ENCODE data around the gene TYW1. TPM values are rescaled to one million over a fixed set of nuclear protein-coding genes. Genes with fewer than 3 reads are reported as not detected.
"Not testable (repeated sequence)": the region's sequence is repeated elsewhere in the genome, so short reads cannot be mapped to it uniquely, and the experiment has no call there.

The TYW1 gene
- total RNA-seq, 1 experiment from 2014 or later: 13.4 TPM

- H3K4me2 ChIP-seq; H3K4me1 ChIP-seq (replicated peaks; ENCODE audit: insufficient read depth); H3K79me2 ChIP-seq (ENCODE audit: low read depth); H2AFZ ChIP-seq; POLR2A ChIA-PET (ENCODE audit: unreplicated experiment); H4K20me1 ChIP-seq (ENCODE audit: insufficient read depth); H3K9me3 ChIP-seq (ENCODE audit: insufficient read depth, low read depth); H3K4me3 ChIP-seq; intact Hi-C loops (cut with micrococcal nuclease; ENCODE audit: unreplicated experiment); H3F3A ChIP-seq (ENCODE audit: insufficient read depth, low read depth); H3K27me3 ChIP-seq (ENCODE audit: insufficient read depth, low read depth); H3K36me3 ChIP-seq (ENCODE audit: low read depth); DNase-seq; H3K27ac ChIP-seq; BruUV-seq (replicated peaks); CTCF ChIA-PET; H3K9me2 ChIP-seq (ENCODE audit: insufficient read depth): not testable (repeated sequence)
Measured at GRCh38 chr7:67230029-67230428, 233.4 kb downstream of the TYW1 start.

- H3K9me3 ChIP-seq (ENCODE audit: insufficient read depth, low read depth); intact Hi-C loops (cut with micrococcal nuclease; ENCODE audit: unreplicated experiment); H3K9me2 ChIP-seq (ENCODE audit: insufficient read depth); H3F3A ChIP-seq (ENCODE audit: insufficient read depth, low read depth); H3K27ac ChIP-seq; H3K36me3 ChIP-seq (ENCODE audit: low read depth); BruUV-seq (replicated peaks); H3K4me1 ChIP-seq (replicated peaks; ENCODE audit: insufficient read depth); H3K4me3 ChIP-seq; H4K20me1 ChIP-seq (ENCODE audit: insufficient read depth); H3K79me2 ChIP-seq (ENCODE audit: low read depth); CTCF ChIA-PET; H3K4me2 ChIP-seq; DNase-seq; H3K27me3 ChIP-seq (ENCODE audit: insufficient read depth, low read depth); H2AFZ ChIP-seq; POLR2A ChIA-PET (ENCODE audit: unreplicated experiment): not testable (repeated sequence)
Measured at GRCh38 chr7:67233506-67233905, 236.9 kb downstream of the TYW1 start.

- POLR2A ChIA-PET (ENCODE audit: unreplicated experiment); DNase-seq; H3K27me3 ChIP-seq (ENCODE audit: insufficient read depth, low read depth); H3K36me3 ChIP-seq (ENCODE audit: low read depth); H4K20me1 ChIP-seq (ENCODE audit: insufficient read depth); H3K4me2 ChIP-seq; H3K4me3 ChIP-seq; H3K79me2 ChIP-seq (ENCODE audit: low read depth); intact Hi-C loops (cut with micrococcal nuclease; ENCODE audit: unreplicated experiment); H3K9me3 ChIP-seq (ENCODE audit: insufficient read depth, low read depth); H3K27ac ChIP-seq; BruUV-seq (replicated peaks); H2AFZ ChIP-seq; H3K9me2 ChIP-seq (ENCODE audit: insufficient read depth); CTCF ChIA-PET; H3K4me1 ChIP-seq (replicated peaks; ENCODE audit: insufficient read depth); H3F3A ChIP-seq (ENCODE audit: insufficient read depth, low read depth): not testable (repeated sequence)
Measured at GRCh38 chr7:67236216-67236615, 239.6 kb downstream of the TYW1 start.

GRCh38 chr7:67242871-67243270 lies 246.2 kb downstream of the TYW1 start:
- H4K20me1 ChIP-seq (ENCODE audit: insufficient read depth); H3F3A ChIP-seq (ENCODE audit: insufficient read depth, low read depth); H3K27ac ChIP-seq; H3K9me3 ChIP-seq (ENCODE audit: insufficient read depth, low read depth); H3K36me3 ChIP-seq (ENCODE audit: low read depth); H2AFZ ChIP-seq; intact Hi-C loops (cut with micrococcal nuclease; ENCODE audit: unreplicated experiment); H3K79me2 ChIP-seq (ENCODE audit: low read depth); H3K27me3 ChIP-seq (ENCODE audit: insufficient read depth, low read depth); H3K9me2 ChIP-seq (ENCODE audit: insufficient read depth); H3K4me1 ChIP-seq (replicated peaks; ENCODE audit: insufficient read depth); H3K4me3 ChIP-seq; BruUV-seq (replicated peaks); CTCF ChIA-PET; DNase-seq; POLR2A ChIA-PET (ENCODE audit: unreplicated experiment); H3K4me2 ChIP-seq: not testable (repeated sequence)

GRCh38 chr7:67248364-67248763 lies 251.7 kb downstream of the TYW1 start:
- H3F3A ChIP-seq (ENCODE audit: insufficient read depth, low read depth); H2AFZ ChIP-seq; H3K27ac ChIP-seq; H3K27me3 ChIP-seq (ENCODE audit: insufficient read depth, low read depth); H3K79me2 ChIP-seq (ENCODE audit: low read depth); H3K4me2 ChIP-seq; DNase-seq; intact Hi-C loops (cut with micrococcal nuclease; ENCODE audit: unreplicated experiment); H4K20me1 ChIP-seq (ENCODE audit: insufficient read depth); BruUV-seq (replicated peaks); H3K9me2 ChIP-seq (ENCODE audit: insufficient read depth); H3K4me1 ChIP-seq (replicated peaks; ENCODE audit: insufficient read depth); H3K36me3 ChIP-seq (ENCODE audit: low read depth); CTCF ChIA-PET; H3K4me3 ChIP-seq; POLR2A ChIA-PET (ENCODE audit: unreplicated experiment): not testable (repeated sequence)
- 0 out of 2 replicates have a peak, but pooled peaks cover 11% of the 10 kb centered on the region for H3K9me3 ChIP-seq (ENCODE audit: insufficient read depth, low read depth)
